Measurements from ENCODE around the gene C5orf63. TPM values are rescaled to one million over a fixed set of nuclear protein-coding genes. Genes with fewer than 3 reads are reported as not detected.

C5orf63 gene
- total and polyA plus RNA-seq, 2 donors (not counting 3 experiments of a cell fraction or from before 2014, with no cell fraction given) = 1.4 to 5.3 TPM

- peaks cover 21% of the 10 kb centered on the region for H3K4me1 ChIP-seq (ENCODE audit: control insufficient read depth, extremely low read depth, insufficient read depth, low read length)
Measured at GRCh38 chr5:127001621-127002296, 71.5 kb downstream of the C5orf63 start.

More at GRCh38 chr5:127001621-127002296, 71.5 kb downstream of the C5orf63 start:
- H3K4me3 ChIP-seq (replicated peaks in 1 of 3; ENCODE audit: insufficient read depth in 1 of 3, low read depth in 1 of 3, low read length in 3 of 3) = no peak overlapping the region
- ChIA-PET CTCF (interaction anchor here (0.8 to 1.0 kb wide), 2 partner anchors 13 to 28 kb away, joined by 3 read pairs; no protein-coding TSS in a partner anchor), POLR2A (no interaction called here)
- TF ChIP-seq CTCF (IDR thresholded peaks at IDR 0.05; ENCODE audit: extremely low read depth in 1 of 2, insufficient read depth in 1 of 2, low read depth in 1 of 2, low read length in 2 of 2) (no peak), GATA2 (IDR thresholded peaks at IDR 0.05; ENCODE audit: insufficient read depth, insufficient read length, low read depth, low read length) (peak; percentile 73), MYC (IDR thresholded peaks at IDR 0.05; ENCODE audit: low read depth, low read length) (no peak), EZH2 (IDR thresholded peaks at IDR 0.05; ENCODE audit: borderline replicate concordance, low read depth, low read length, severe bottlenecking) (no peak), POLR2AphosphoS5 (IDR thresholded peaks at IDR 0.05; ENCODE audit: insufficient read depth, low read depth, low read length) (no peak), POLR2A (IDR thresholded peaks at IDR 0.05; ENCODE audit: low read depth, low read length) (no peak), MAX (IDR thresholded peaks at IDR 0.05; ENCODE audit: insufficient read depth, insufficient read length) (no peak), FOS (IDR thresholded peaks at IDR 0.05; ENCODE audit: borderline replicate concordance, insufficient read depth, low read length) (no peak), JUN (IDR thresholded peaks at IDR 0.05; ENCODE audit: borderline replicate concordance, insufficient read depth, insufficient read length, low read depth) (peak; percentile 24)
- peaks cover 77% of the 10 kb centered on the region for H3K79me2 ChIP-seq (ENCODE audit: control insufficient read depth, insufficient read depth, low read length)
- intact Hi-C loops (cut with micrococcal nuclease) (no loop called here), dilution Hi-C loops (cut with MboI; ENCODE audit: extremely low pct_ligation_motif_present, low sequenced_read_pairs) (no loop called here)
- no peaks in the 10 kb centered on the region for H3K9me3 ChIP-seq (replicated peaks; ENCODE audit: control insufficient read depth, insufficient read depth, low read length)
- peak overlapping the region; percentile 8 for H3K4me2 ChIP-seq (ENCODE audit: insufficient read depth, low read length)
- H3K27me3 ChIP-seq (ENCODE audit: control insufficient read depth in 2 of 2, insufficient read depth in 2 of 2, low read length in 2 of 2) = no peaks in the 10 kb centered on the region
- BruUV-seq (replicated peaks) = no TSS peak
- peak; percentile 42 for FAIRE-seq
- no peaks in the 10 kb centered on the region for H4K20me1 ChIP-seq (replicated peaks; ENCODE audit: control insufficient read depth, extremely low read depth, insufficient read depth, low read length)
- DNase-seq (ENCODE audit: low read depth, low spot score) = peak; percentile 76
- no peaks in the 10 kb centered on the region for H3K9me1 ChIP-seq (replicated peaks; ENCODE audit: control insufficient read depth, extremely low read depth, insufficient read depth, low read length)
- H3K27ac ChIP-seq (ENCODE audit: insufficient read depth, low read depth, low read length) = peak overlapping the region; percentile 38
- peak overlapping the region; percentile 19 for H3K9ac ChIP-seq (replicated peaks; ENCODE audit: extremely low read depth, insufficient read depth, low read length)
- no peaks in the 10 kb centered on the region for H3K36me3 ChIP-seq (ENCODE audit: control insufficient read depth in 2 of 2, extremely low read depth in 1 of 2, insufficient read depth in 2 of 2, low read length in 2 of 2)
- H2AFZ ChIP-seq (ENCODE audit: low read depth, low read length) = no peak overlapping the region

Other genes starting within 250 kb of the C5orf63 start
- 31.7 and 31.9 TPM in 2 replicates for gene MARCHF3, start 42.9 kb downstream of the C5orf63 start, total RNA-seq
- gene MARCHF3, start 42.9 kb downstream of the C5orf63 start, polyA plus RNA-seq = 30.2 and 35.0 TPM in 2 replicates
- 0.21 and 1.00 TPM in 2 replicates for gene MEGF10, start 217.3 kb upstream of the C5orf63 start, total RNA-seq
- 0.30 and 0.41 TPM in 2 replicates for gene MEGF10, start 217.3 kb upstream of the C5orf63 start, polyA plus RNA-seq